ENCODE results near the gene PDE11A.

- TF ChIP-seq POLR2A (IDR thresholded peaks at IDR 0.05; ENCODE audit: borderline replicate concordance, extremely low read depth, insufficient read depth, insufficient read length) (no peak), MAX (IDR thresholded peaks at IDR 0.05) (no peak), ATF3 (IDR thresholded peaks at IDR 0.05) (no peak), POLR2AphosphoS5 (IDR thresholded peaks at IDR 0.05; ENCODE audit: low read depth, low read length) (no peak), ZFX (IDR thresholded peaks at IDR 0.05) (no peak), TCF7L2 (IDR thresholded peaks at IDR 0.05; ENCODE audit: borderline replicate concordance, extremely low read depth, insufficient read depth, insufficient read length) (no peak), CEBPB (IDR thresholded peaks at IDR 0.05; ENCODE audit: low read depth) (no peak), EZH2 (IDR thresholded peaks at IDR 0.05) (no peak), SIN3A (IDR thresholded peaks at IDR 0.05; ENCODE audit: low read depth) (no peak)
- TF ChIP-seq, protein P1, sequence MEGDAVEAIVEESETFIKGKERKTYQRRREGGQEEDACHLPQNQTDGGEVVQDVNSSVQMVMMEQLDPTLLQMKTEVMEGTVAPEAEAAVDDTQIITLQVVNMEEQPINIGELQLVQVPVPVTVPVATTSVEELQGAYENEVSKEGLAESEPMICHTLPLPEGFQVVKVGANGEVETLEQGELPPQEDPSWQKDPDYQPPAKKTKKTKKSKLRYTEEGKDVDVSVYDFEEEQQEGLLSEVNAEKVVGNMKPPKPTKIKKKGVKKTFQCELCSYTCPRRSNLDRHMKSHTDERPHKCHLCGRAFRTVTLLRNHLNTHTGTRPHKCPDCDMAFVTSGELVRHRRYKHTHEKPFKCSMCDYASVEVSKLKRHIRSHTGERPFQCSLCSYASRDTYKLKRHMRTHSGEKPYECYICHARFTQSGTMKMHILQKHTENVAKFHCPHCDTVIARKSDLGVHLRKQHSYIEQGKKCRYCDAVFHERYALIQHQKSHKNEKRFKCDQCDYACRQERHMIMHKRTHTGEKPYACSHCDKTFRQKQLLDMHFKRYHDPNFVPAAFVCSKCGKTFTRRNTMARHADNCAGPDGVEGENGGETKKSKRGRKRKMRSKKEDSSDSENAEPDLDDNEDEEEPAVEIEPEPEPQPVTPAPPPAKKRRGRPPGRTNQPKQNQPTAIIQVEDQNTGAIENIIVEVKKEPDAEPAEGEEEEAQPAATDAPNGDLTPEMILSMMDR (IDR thresholded peaks at IDR 0.05 in 2 of 3, conservative IDR thresholded peaks at IDR 0.05 in 1 of 3; ENCODE audit: borderline replicate concordance in 1 of 3, insufficient read depth in 1 of 3, low read depth in 2 of 3, low read length in 2 of 3), result no peak
- TF ChIP-seq, protein P2, sequence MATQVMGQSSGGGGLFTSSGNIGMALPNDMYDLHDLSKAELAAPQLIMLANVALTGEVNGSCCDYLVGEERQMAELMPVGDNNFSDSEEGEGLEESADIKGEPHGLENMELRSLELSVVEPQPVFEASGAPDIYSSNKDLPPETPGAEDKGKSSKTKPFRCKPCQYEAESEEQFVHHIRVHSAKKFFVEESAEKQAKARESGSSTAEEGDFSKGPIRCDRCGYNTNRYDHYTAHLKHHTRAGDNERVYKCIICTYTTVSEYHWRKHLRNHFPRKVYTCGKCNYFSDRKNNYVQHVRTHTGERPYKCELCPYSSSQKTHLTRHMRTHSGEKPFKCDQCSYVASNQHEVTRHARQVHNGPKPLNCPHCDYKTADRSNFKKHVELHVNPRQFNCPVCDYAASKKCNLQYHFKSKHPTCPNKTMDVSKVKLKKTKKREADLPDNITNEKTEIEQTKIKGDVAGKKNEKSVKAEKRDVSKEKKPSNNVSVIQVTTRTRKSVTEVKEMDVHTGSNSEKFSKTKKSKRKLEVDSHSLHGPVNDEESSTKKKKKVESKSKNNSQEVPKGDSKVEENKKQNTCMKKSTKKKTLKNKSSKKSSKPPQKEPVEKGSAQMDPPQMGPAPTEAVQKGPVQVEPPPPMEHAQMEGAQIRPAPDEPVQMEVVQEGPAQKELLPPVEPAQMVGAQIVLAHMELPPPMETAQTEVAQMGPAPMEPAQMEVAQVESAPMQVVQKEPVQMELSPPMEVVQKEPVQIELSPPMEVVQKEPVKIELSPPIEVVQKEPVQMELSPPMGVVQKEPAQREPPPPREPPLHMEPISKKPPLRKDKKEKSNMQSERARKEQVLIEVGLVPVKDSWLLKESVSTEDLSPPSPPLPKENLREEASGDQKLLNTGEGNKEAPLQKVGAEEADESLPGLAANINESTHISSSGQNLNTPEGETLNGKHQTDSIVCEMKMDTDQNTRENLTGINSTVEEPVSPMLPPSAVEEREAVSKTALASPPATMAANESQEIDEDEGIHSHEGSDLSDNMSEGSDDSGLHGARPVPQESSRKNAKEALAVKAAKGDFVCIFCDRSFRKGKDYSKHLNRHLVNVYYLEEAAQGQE (IDR thresholded peaks at IDR 0.05; ENCODE audit: low read depth), result no peak
Measured at GRCh38 chr2:177923323-177923722, 149.3 kb downstream of the PDE11A start.
